ENCODE data around the gene VASN.

The VASN gene

GRCh38 chr16:4353675-4354074 lies 18.0 kb upstream of the VASN start:
- H3K27ac ChIP-seq (ENCODE audit: low read length) = no peak overlapping the region
- no peaks in the 10 kb centered on the region for H3K9me3 ChIP-seq (ENCODE audit: insufficient read depth, low read length, severe bottlenecking)
- H2AFZ ChIP-seq (ENCODE audit: low read depth, low read length) = no peak overlapping the region

GRCh38 chr16:4354512-4355409 lies 16.9 kb upstream of the VASN start:
- H3K9me3 ChIP-seq (ENCODE audit: insufficient read depth, low read length, severe bottlenecking) = no peaks in the 10 kb centered on the region
- H3K4me1 ChIP-seq (ENCODE audit: insufficient read depth, low read length) = peaks cover 20% of the 10 kb centered on the region
- H3K79me2 ChIP-seq (ENCODE audit: insufficient read depth, low read length) = peaks cover 13% of the 10 kb centered on the region
- H3K36me3 ChIP-seq (ENCODE audit: insufficient read depth, low read length) = peaks cover 43% of the 10 kb centered on the region
- ATAC-seq (ENCODE audit: insufficient read depth, low read depth) (no peak), DNase-seq (no peak)
- peaks cover 20% of the 10 kb centered on the region for H4K20me1 ChIP-seq (ENCODE audit: insufficient read depth, low read length)
- H3K27ac ChIP-seq (ENCODE audit: low read length) = no peak overlapping the region
- H3K4me2 ChIP-seq (ENCODE audit: insufficient read depth, low read length) = no peak overlapping the region
- no peak overlapping the region for H3K4me3 ChIP-seq (ENCODE audit: low read depth in 1 of 2, low read length in 2 of 2)
- H3K27me3 ChIP-seq (ENCODE audit: insufficient read depth, low read length, poor library complexity) = no peaks in the 10 kb centered on the region
- H2AFZ ChIP-seq (ENCODE audit: low read depth, low read length) = no peak overlapping the region
- TF ChIP-seq EZH2 (IDR thresholded peaks at IDR 0.05; ENCODE audit: borderline replicate concordance, low read depth, low read length, severe bottlenecking) = no peak
- TF ChIP-seq CTCF (IDR thresholded peaks at IDR 0.05; ENCODE audit: borderline replicate concordance, extremely low read depth, low read length, poor library complexity, severe bottlenecking) = no peak
- H3K9ac ChIP-seq (ENCODE audit: low read depth, low read length) = no peak overlapping the region

More at GRCh38 chr16:4353675-4354074, 18.0 kb upstream of the VASN start:
- DNase-seq (no peak), ATAC-seq (ENCODE audit: insufficient read depth, low read depth) (no peak)
- peaks cover 39% of the 10 kb centered on the region for H3K36me3 ChIP-seq (ENCODE audit: insufficient read depth, low read length)
- no peak overlapping the region for H3K4me2 ChIP-seq (ENCODE audit: insufficient read depth, low read length)
- peaks cover 19% of the 10 kb centered on the region for H4K20me1 ChIP-seq (ENCODE audit: insufficient read depth, low read length)
- no peak overlapping the region for H3K9ac ChIP-seq (ENCODE audit: low read depth, low read length)
- no peaks in the 10 kb centered on the region for H3K27me3 ChIP-seq (ENCODE audit: insufficient read depth, low read length, poor library complexity)
- H3K79me2 ChIP-seq (ENCODE audit: insufficient read depth, low read length) = peaks cover 23% of the 10 kb centered on the region
- peaks cover 28% of the 10 kb centered on the region for H3K4me1 ChIP-seq (ENCODE audit: insufficient read depth, low read length)
- no peak overlapping the region for H3K4me3 ChIP-seq (ENCODE audit: low read depth in 1 of 2, low read length in 2 of 2)
- TF ChIP-seq CTCF (IDR thresholded peaks at IDR 0.05; ENCODE audit: borderline replicate concordance, extremely low read depth, low read length, poor library complexity, severe bottlenecking) (no peak), EZH2 (IDR thresholded peaks at IDR 0.05; ENCODE audit: borderline replicate concordance, low read depth, low read length, severe bottlenecking) (no peak)

- TF ChIP-seq EZH2 (IDR thresholded peaks at IDR 0.05; ENCODE audit: borderline replicate concordance, low read depth, low read length, severe bottlenecking) = no peak
- TF ChIP-seq CTCF (IDR thresholded peaks at IDR 0.05; ENCODE audit: borderline replicate concordance, extremely low read depth, low read length, poor library complexity, severe bottlenecking) = no peak
- Histone ChIP-seq H3K9me3 (ENCODE audit: insufficient read depth, low read length, severe bottlenecking) (no peaks in the 10 kb centered on the region), H3K4me1 (ENCODE audit: insufficient read depth, low read length) (peaks cover 6% of the 10 kb centered on the region), H2AFZ (ENCODE audit: low read depth, low read length) (no peak overlapping the region), H4K20me1 (ENCODE audit: insufficient read depth, low read length) (peaks cover 20% of the 10 kb centered on the region; the same call in 1 of the 2 replicates), H3K9ac (ENCODE audit: low read depth, low read length) (no peak overlapping the region), H3K4me3 (ENCODE audit: low read depth in 1 of 2, low read length in 2 of 2) (no peak overlapping the region), H3K36me3 (ENCODE audit: insufficient read depth, low read length) (peaks cover 58% of the 10 kb centered on the region), H3K27ac (ENCODE audit: low read length) (no peak overlapping the region), H3K27me3 (ENCODE audit: insufficient read depth, low read length, poor library complexity) (no peaks in the 10 kb centered on the region), H3K4me2 (ENCODE audit: insufficient read depth, low read length) (no peak overlapping the region), H3K79me2 (ENCODE audit: insufficient read depth, low read length) (no peaks in the 10 kb centered on the region)
- DNase-seq = no peak
- no peak for ATAC-seq (ENCODE audit: insufficient read depth, low read depth)
Measured at GRCh38 chr16:4356820-4357219, 14.8 kb upstream of the VASN start.

Data from DND-41 (cell line).